Measurements from ENCODE around the gene CUZD1.

The CUZD1 gene

GRCh38 chr10:122821808-122822207, 23.8 kb downstream of the CUZD1 start (continued):
- no peak for TF ChIP-seq RARB (CRISPR knock-in tag; IDR thresholded peaks at IDR 0.05)

- TF ChIP-seq OSR1 (CRISPR knock-in tag; IDR thresholded peaks at IDR 0.05) (no peak), PATZ1 (CRISPR knock-in tag; IDR thresholded peaks at IDR 0.05; ENCODE audit: borderline replicate concordance) (no peak), POU6F1 (CRISPR knock-in tag; IDR thresholded peaks at IDR 0.05; ENCODE audit: borderline replicate concordance, low read depth) (no peak), ZNF8 (CRISPR knock-in tag; IDR thresholded peaks at IDR 0.05) (no peak), ZFP30 (CRISPR knock-in tag; IDR thresholded peaks at IDR 0.05) (no peak), ESRRG (CRISPR knock-in tag; IDR thresholded peaks at IDR 0.05) (no peak), CSRNP3 (CRISPR knock-in tag; IDR thresholded peaks at IDR 0.05) (no peak), SNAI2 (CRISPR knock-in tag; IDR thresholded peaks at IDR 0.05) (no peak), RARB (CRISPR knock-in tag; IDR thresholded peaks at IDR 0.05) (no peak), CREB5 (CRISPR knock-in tag; IDR thresholded peaks at IDR 0.05; ENCODE audit: low read depth) (no peak), PPARA (CRISPR knock-in tag; IDR thresholded peaks at IDR 0.05; ENCODE audit: borderline replicate concordance) (no peak), BACH2 (CRISPR knock-in tag; IDR thresholded peaks at IDR 0.05; ENCODE audit: borderline replicate concordance) (no peak), ZNF70 (CRISPR knock-in tag; IDR thresholded peaks at IDR 0.05) (no peak)
- no peak for ATAC-seq
These were observed 30.2 kb downstream of the CUZD1 start for GRCh38 chr10:122815458-122815857.

- TF ChIP-seq ZFP30 (CRISPR knock-in tag; IDR thresholded peaks at IDR 0.05) (no peak), ZNF70 (CRISPR knock-in tag; IDR thresholded peaks at IDR 0.05) (no peak), OSR1 (CRISPR knock-in tag; IDR thresholded peaks at IDR 0.05) (no peak), RARB (CRISPR knock-in tag; IDR thresholded peaks at IDR 0.05) (no peak), PPARA (CRISPR knock-in tag; IDR thresholded peaks at IDR 0.05; ENCODE audit: borderline replicate concordance) (no peak), ZFP3 (CRISPR knock-in tag; IDR thresholded peaks at IDR 0.05) (no peak), POU6F1 (CRISPR knock-in tag; IDR thresholded peaks at IDR 0.05; ENCODE audit: borderline replicate concordance, low read depth) (no peak), SNAI2 (CRISPR knock-in tag; IDR thresholded peaks at IDR 0.05) (no peak), ZC3H10 (CRISPR knock-in tag; IDR thresholded peaks at IDR 0.05) (no peak)
- ATAC-seq, result no peak
These were observed 31.2 kb downstream of the CUZD1 start for GRCh38 chr10:122814493-122814892.

- no peak for TF ChIP-seq PPARA (CRISPR knock-in tag; IDR thresholded peaks at IDR 0.05; ENCODE audit: borderline replicate concordance)
- TF ChIP-seq ESRRG (CRISPR knock-in tag; IDR thresholded peaks at IDR 0.05), result no peak
- no peak for TF ChIP-seq ARNTL (CRISPR knock-in tag; IDR thresholded peaks at IDR 0.05; ENCODE audit: borderline replicate concordance, low read depth)
- TF ChIP-seq CSDC2 (CRISPR knock-in tag; IDR thresholded peaks at IDR 0.05), result no peak
- TF ChIP-seq GLIS3 (CRISPR knock-in tag; IDR thresholded peaks at IDR 0.05), result no peak
- no peak for TF ChIP-seq TSHZ2 (CRISPR knock-in tag; IDR thresholded peaks at IDR 0.05)
- TF ChIP-seq ZNF8 (CRISPR knock-in tag; IDR thresholded peaks at IDR 0.05), result no peak
- TF ChIP-seq TCF4 (CRISPR knock-in tag; IDR thresholded peaks at IDR 0.05; ENCODE audit: borderline replicate concordance), result no peak
- no peak for TF ChIP-seq CREB5 (CRISPR knock-in tag; IDR thresholded peaks at IDR 0.05; ENCODE audit: low read depth)
- no peak for TF ChIP-seq BACH2 (CRISPR knock-in tag; IDR thresholded peaks at IDR 0.05; ENCODE audit: borderline replicate concordance)
- no peak for TF ChIP-seq ZFP3 (CRISPR knock-in tag; IDR thresholded peaks at IDR 0.05)
- TF ChIP-seq ISL1 (CRISPR knock-in tag; IDR thresholded peaks at IDR 0.05), result no peak
- TF ChIP-seq ZFP30 (CRISPR knock-in tag; IDR thresholded peaks at IDR 0.05), result no peak
- no peak for ATAC-seq
These were observed 32.9 kb downstream of the CUZD1 start for GRCh38 chr10:122812751-122813150.
